Neuron (in vitro differentiated cells): ENCODE data around the gene SLC6A19.

Experiments
- H2AFZ ChIP-seq: one replicate; pipeline ENCODE4 v1.6.1; 2013; ENCODE audit warnings: low read depth, mild to moderate bottlenecking, inconsistent platforms, low read length, moderate library complexity
- H3K27me3 ChIP-seq: one replicate; pipeline ENCODE4 v1.6.1; 2013; ENCODE audit warnings: low read length; ENCODE audit not compliant: insufficient read depth
- H3K36me3 ChIP-seq: one replicate; pipeline ENCODE4 v1.6.1; 2013; ENCODE audit warnings: low read length; ENCODE audit not compliant: insufficient read depth
- H3K4me1 ChIP-seq: one replicate; pipeline ENCODE4 v1.6.1; 2013; ENCODE audit warnings: low read length; ENCODE audit not compliant: insufficient read depth
- H3K4me3 ChIP-seq: 2 replicates; pipeline ENCODE4 v1.5.1; 2013; ENCODE audit warnings: mild to moderate bottlenecking, low read length, moderate library complexity
- H3K9me3 ChIP-seq: one replicate; pipeline ENCODE4 v1.6.1; 2013; ENCODE audit warnings: low read length

SLC6A19 gene

GRCh38 chr5:1186351-1187233 is 14.8 kb upstream of the SLC6A19 start:
- no peak overlapping the region for H3K4me3 ChIP-seq
- H3K36me3 ChIP-seq: no peaks in the 10 kb centered on the region
- H3K27me3 ChIP-seq: no peaks in the 10 kb centered on the region
- peaks cover 23% of the 10 kb centered on the region for H3K4me1 ChIP-seq
- H3K9me3 ChIP-seq: no peaks in the 10 kb centered on the region
- no peak overlapping the region for H2AFZ ChIP-seq

- H3K27me3 ChIP-seq: no peaks in the 10 kb centered on the region
- H3K4me3 ChIP-seq: no peak overlapping the region
- H3K9me3 ChIP-seq: no peaks in the 10 kb centered on the region
- H3K4me1 ChIP-seq: peaks cover 23% of the 10 kb centered on the region
- no peaks in the 10 kb centered on the region for H3K36me3 ChIP-seq
- no peak overlapping the region for H2AFZ ChIP-seq
These were observed 14.0 kb upstream of the SLC6A19 start for GRCh38 chr5:1187234-1187949.

- Histone ChIP-seq H3K27me3 (peaks cover under 1% of the 10 kb centered on the region), H3K36me3 (no peaks in the 10 kb centered on the region), H3K4me1 (peaks cover 18% of the 10 kb centered on the region), H2AFZ (no peak overlapping the region), H3K9me3 (no peaks in the 10 kb centered on the region), H3K4me3 (no peak overlapping the region)
These were observed 13.5 kb upstream of the SLC6A19 start for GRCh38 chr5:1187950-1188334.

GRCh38 chr5:1188464-1188863 is 12.9 kb upstream of the SLC6A19 start:
- H3K36me3 ChIP-seq: no peaks in the 10 kb centered on the region
- peaks cover 4% of the 10 kb centered on the region for H3K27me3 ChIP-seq
- H2AFZ ChIP-seq: no peak overlapping the region
- H3K4me3 ChIP-seq: no peak overlapping the region
- H3K9me3 ChIP-seq: no peaks in the 10 kb centered on the region
- peaks cover 12% of the 10 kb centered on the region for H3K4me1 ChIP-seq

GRCh38 chr5:1189269-1189668 is 12.1 kb upstream of the SLC6A19 start:
- Histone ChIP-seq H3K36me3 (no peaks in the 10 kb centered on the region), H3K27me3 (peaks cover 4% of the 10 kb centered on the region), H2AFZ (no peak overlapping the region), H3K4me3 (no peak overlapping the region), H3K9me3 (no peaks in the 10 kb centered on the region), H3K4me1 (peaks cover 9% of the 10 kb centered on the region)

- Histone ChIP-seq H3K27me3 (peaks cover 4% of the 10 kb centered on the region), H3K36me3 (no peaks in the 10 kb centered on the region)
These were observed 11.1 kb upstream of the SLC6A19 start for GRCh38 chr5:1190278-1190677.

GRCh38 chr5:1190837-1191239 is 10.6 kb upstream of the SLC6A19 start:
- Histone ChIP-seq H3K4me3 (no peak overlapping the region), H3K9me3 (no peaks in the 10 kb centered on the region), H3K27me3 (peaks cover 4% of the 10 kb centered on the region), H3K4me1 (peaks cover 5% of the 10 kb centered on the region), H3K36me3 (no peaks in the 10 kb centered on the region), H2AFZ (no peak overlapping the region)

More at GRCh38 chr5:1190278-1190677, 11.1 kb upstream of the SLC6A19 start:
- Histone ChIP-seq H3K9me3 (no peaks in the 10 kb centered on the region), H3K4me3 (no peak overlapping the region), H3K4me1 (peaks cover 9% of the 10 kb centered on the region), H2AFZ (no peak overlapping the region)

- no peaks in the 10 kb centered on the region for H3K36me3 ChIP-seq
- H3K9me3 ChIP-seq: peaks cover under 1% of the 10 kb centered on the region
- H2AFZ ChIP-seq: no peak overlapping the region
- no peaks in the 10 kb centered on the region for H3K4me1 ChIP-seq
- peaks cover 4% of the 10 kb centered on the region for H3K27me3 ChIP-seq
- H3K4me3 ChIP-seq: no peak overlapping the region
These were observed 8.3 kb upstream of the SLC6A19 start for GRCh38 chr5:1192971-1193590.

- no peak overlapping the region for H3K4me3 ChIP-seq
- no peaks in the 10 kb centered on the region for H3K4me1 ChIP-seq
- H2AFZ ChIP-seq: no peak overlapping the region
- H3K36me3 ChIP-seq: no peaks in the 10 kb centered on the region
- H3K9me3 ChIP-seq: peaks cover 3% of the 10 kb centered on the region
- H3K27me3 ChIP-seq: peaks cover 4% of the 10 kb centered on the region
These were observed 7.8 kb upstream of the SLC6A19 start for GRCh38 chr5:1193591-1193985.

GRCh38 chr5:1194378-1194777 is 7.0 kb upstream of the SLC6A19 start:
- H3K4me3 ChIP-seq: no peak overlapping the region
- no peaks in the 10 kb centered on the region for H3K36me3 ChIP-seq
- H3K9me3 ChIP-seq: peaks cover 3% of the 10 kb centered on the region
- H2AFZ ChIP-seq: no peak overlapping the region
- peaks cover 4% of the 10 kb centered on the region for H3K27me3 ChIP-seq
- no peaks in the 10 kb centered on the region for H3K4me1 ChIP-seq

- Histone ChIP-seq H3K27me3 (peaks cover 4% of the 10 kb centered on the region), H3K36me3 (no peaks in the 10 kb centered on the region), H3K9me3 (peaks cover 3% of the 10 kb centered on the region), H3K4me3 (no peak overlapping the region), H2AFZ (no peak overlapping the region), H3K4me1 (no peaks in the 10 kb centered on the region)
These were observed 6.0 kb upstream of the SLC6A19 start for GRCh38 chr5:1195439-1195838.

- Histone ChIP-seq H3K4me1 (no peaks in the 10 kb centered on the region), H3K36me3 (no peaks in the 10 kb centered on the region), H3K27me3 (peaks cover 4% of the 10 kb centered on the region), H3K4me3 (no peak overlapping the region), H3K9me3 (peaks cover 3% of the 10 kb centered on the region), H2AFZ (no peak overlapping the region)
These were observed 5.5 kb upstream of the SLC6A19 start for GRCh38 chr5:1195916-1196315.

- peaks cover 3% of the 10 kb centered on the region for H3K9me3 ChIP-seq
- no peaks in the 10 kb centered on the region for H3K4me1 ChIP-seq
- H3K27me3 ChIP-seq: peaks cover 4% of the 10 kb centered on the region
- H2AFZ ChIP-seq: no peak overlapping the region
- no peaks in the 10 kb centered on the region for H3K36me3 ChIP-seq
- H3K4me3 ChIP-seq: no peak overlapping the region
These were observed 4.8 kb upstream of the SLC6A19 start for GRCh38 chr5:1196562-1196961.
